ENCODE measurements around the gene VWCE. TPM values are rescaled to one million over a fixed set of nuclear protein-coding genes. Genes with fewer than 3 reads are reported as not detected.

Gene VWCE
- total RNA-seq, 1 donor from 2014 or later, result 5.1 TPM

DNA sequence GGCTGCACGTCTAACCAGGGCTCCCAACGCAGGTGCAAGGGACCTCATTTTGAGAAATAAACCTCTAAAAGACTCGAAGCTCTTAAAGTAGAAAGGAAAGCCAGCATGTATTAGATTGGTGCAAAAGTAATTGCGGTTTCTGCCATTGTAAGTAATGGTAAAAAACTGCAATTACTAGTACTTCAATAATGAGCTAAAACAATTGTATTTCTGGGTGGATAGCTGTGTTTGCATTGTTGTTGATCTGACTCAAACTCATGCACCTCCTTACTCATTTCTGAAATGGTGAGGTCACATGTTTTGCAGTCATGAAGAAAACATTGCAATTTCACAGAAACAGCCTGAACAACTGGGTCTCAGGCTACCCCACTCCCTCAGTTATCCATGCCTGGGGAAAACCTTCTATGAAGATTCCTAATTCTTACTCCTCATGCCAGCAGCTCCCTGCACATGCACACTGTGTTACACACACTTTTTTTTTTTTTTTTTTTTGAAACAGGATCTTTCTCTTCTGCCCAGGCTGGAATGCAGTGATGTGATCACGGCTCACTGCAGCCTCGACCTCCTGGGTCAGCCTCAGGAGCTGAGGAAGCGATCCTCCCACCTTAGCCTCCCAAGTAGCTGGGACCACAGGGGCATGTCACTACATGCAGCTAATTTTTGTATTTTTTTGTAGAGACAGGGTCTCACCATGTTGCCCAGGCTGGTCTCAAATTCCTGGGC is 24.6 kb downstream of the VWCE start:
- no peak overlapping the region for H3K9ac ChIP-seq
- peaks cover 2% of the 10 kb centered on the region for H3K27me3 Mint-ChIP-seq (ENCODE audit: insufficient read depth, low read depth)
- no peak overlapping the region for H3K4me2 ChIP-seq
- no peak for TF ChIP-seq EZH2 (IDR thresholded peaks at IDR 0.05)
- H3K9me3 ChIP-seq (ENCODE audit: low read depth), result no peaks in the 10 kb centered on the region
- no peaks in the 10 kb centered on the region for H3K4me1 ChIP-seq
- no peaks in the 10 kb centered on the region for H3K36me3 ChIP-seq
- no peaks in the 10 kb centered on the region for H3K27me3 ChIP-seq
- H3K79me2 ChIP-seq (ENCODE audit: low read depth), result no peaks in the 10 kb centered on the region
- H3K27ac ChIP-seq, result no peak overlapping the region
- H3K36me3 Mint-ChIP-seq, result no peaks in the 10 kb centered on the region
- no peak overlapping the region for H3K4me3 ChIP-seq
- no peak overlapping the region for H3K27ac Mint-ChIP-seq
- H4K20me1 ChIP-seq (ENCODE audit: low read depth), result no peaks in the 10 kb centered on the region
- no peaks in the 10 kb centered on the region for H3F3A ChIP-seq (ENCODE audit: low read depth)
- no peak for DNase-seq (ENCODE audit: low spot score)
- H3K4me1 Mint-ChIP-seq, result no peaks in the 10 kb centered on the region
- H3K4me3 Mint-ChIP-seq, result no peak overlapping the region
- no peaks in the 10 kb centered on the region for H3K9me3 Mint-ChIP-seq
- no peak overlapping the region for H2AFZ ChIP-seq (replicated peaks)

DNA sequence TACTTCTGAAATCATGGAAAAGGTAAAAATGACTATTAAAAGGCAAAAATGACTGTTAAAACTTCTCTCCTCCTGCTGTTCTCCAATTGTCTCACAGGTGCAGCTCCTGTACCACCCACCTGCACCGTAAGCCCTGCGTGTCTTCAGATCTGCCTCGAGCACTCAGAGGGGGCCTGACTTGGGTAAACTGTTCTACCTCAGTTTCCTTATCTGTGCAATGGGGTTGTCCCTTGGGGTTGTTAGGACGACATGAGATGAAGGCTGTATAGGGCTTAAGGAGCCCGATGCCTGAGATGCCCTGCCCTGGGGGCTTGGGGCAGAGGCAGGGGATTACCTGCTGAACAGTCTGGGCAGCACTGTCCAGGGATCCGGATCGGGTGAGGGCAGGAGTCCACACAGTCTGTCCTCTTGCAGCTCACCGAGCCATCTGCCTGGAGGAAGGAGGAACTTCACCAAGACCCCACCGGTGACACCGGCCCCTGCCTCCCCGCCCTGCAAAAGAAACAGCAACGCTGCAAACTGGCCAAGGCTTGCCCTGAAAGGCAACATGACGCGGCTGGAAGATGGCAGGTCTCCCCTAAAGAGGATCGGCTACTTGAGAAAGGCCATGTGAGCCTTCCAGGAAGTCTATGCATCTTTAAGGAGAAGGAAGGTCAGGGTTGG is 26.4 kb downstream of the VWCE start:
- H3K4me2 ChIP-seq, result no peak overlapping the region
- H3K9ac ChIP-seq, result no peak overlapping the region
- no peaks in the 10 kb centered on the region for H3K79me2 ChIP-seq (ENCODE audit: low read depth)
- H3K4me1 Mint-ChIP-seq, result no peaks in the 10 kb centered on the region
- H3K27me3 Mint-ChIP-seq (ENCODE audit: insufficient read depth, low read depth), result peaks cover 1% of the 10 kb centered on the region
- no peak overlapping the region for H3K4me3 Mint-ChIP-seq
- H3K27me3 ChIP-seq, result no peaks in the 10 kb centered on the region
- no peak overlapping the region for H3K27ac ChIP-seq
- TF ChIP-seq EZH2phosphoT487 (IDR thresholded peaks at IDR 0.05) (no peak), EZH2 (IDR thresholded peaks at IDR 0.05) (no peak)
- TF ChIP-seq, protein P1, sequence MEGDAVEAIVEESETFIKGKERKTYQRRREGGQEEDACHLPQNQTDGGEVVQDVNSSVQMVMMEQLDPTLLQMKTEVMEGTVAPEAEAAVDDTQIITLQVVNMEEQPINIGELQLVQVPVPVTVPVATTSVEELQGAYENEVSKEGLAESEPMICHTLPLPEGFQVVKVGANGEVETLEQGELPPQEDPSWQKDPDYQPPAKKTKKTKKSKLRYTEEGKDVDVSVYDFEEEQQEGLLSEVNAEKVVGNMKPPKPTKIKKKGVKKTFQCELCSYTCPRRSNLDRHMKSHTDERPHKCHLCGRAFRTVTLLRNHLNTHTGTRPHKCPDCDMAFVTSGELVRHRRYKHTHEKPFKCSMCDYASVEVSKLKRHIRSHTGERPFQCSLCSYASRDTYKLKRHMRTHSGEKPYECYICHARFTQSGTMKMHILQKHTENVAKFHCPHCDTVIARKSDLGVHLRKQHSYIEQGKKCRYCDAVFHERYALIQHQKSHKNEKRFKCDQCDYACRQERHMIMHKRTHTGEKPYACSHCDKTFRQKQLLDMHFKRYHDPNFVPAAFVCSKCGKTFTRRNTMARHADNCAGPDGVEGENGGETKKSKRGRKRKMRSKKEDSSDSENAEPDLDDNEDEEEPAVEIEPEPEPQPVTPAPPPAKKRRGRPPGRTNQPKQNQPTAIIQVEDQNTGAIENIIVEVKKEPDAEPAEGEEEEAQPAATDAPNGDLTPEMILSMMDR (IDR thresholded peaks at IDR 0.05), result no peak
- H3F3A ChIP-seq (ENCODE audit: low read depth), result no peaks in the 10 kb centered on the region
- H3K27ac Mint-ChIP-seq, result no peak overlapping the region
- H3K36me3 ChIP-seq, result no peaks in the 10 kb centered on the region
- H3K9me3 ChIP-seq (ENCODE audit: low read depth), result no peaks in the 10 kb centered on the region
- no peaks in the 10 kb centered on the region for H3K36me3 Mint-ChIP-seq
- DNase-seq (ENCODE audit: low spot score), result no peak
- no peaks in the 10 kb centered on the region for H3K4me1 ChIP-seq
- H2AFZ ChIP-seq (replicated peaks), result no peak overlapping the region
- no peaks in the 10 kb centered on the region for H4K20me1 ChIP-seq (ENCODE audit: low read depth)
- H3K9me3 Mint-ChIP-seq, result no peaks in the 10 kb centered on the region
- no peak overlapping the region for H3K4me3 ChIP-seq

DNA sequence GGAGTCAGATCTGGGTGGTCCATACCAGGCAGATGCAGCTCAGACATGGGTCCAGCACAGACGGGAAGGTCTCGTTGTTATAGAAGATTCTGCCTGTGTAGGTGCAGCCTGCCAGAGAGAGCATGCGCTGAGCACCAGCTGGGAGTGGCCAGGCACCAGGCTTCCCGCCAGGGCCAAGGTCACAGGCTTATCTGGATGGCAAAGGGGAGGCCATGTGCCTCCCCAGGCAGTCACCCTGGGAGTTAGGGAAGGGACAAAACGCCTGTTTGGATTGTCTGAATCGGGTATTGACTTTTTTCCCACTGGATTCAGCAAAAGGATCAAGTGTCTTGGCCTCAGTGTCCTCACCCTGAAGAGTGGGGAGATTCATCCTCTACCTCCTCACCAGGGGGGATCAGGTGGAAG is 27.7 kb downstream of the VWCE start:
- no peak overlapping the region for H3K9ac ChIP-seq
- H3K4me1 ChIP-seq, result no peaks in the 10 kb centered on the region
- Mint-ChIP-seq H3K36me3 (no peaks in the 10 kb centered on the region), H3K27me3 (ENCODE audit: insufficient read depth, low read depth) (no peaks in the 10 kb centered on the region), H3K4me1 (no peaks in the 10 kb centered on the region), H3K9me3 (no peaks in the 10 kb centered on the region), H3K27ac (no peak overlapping the region), H3K4me3 (no peak overlapping the region)
- no peak overlapping the region for H3K4me3 ChIP-seq
- no peak overlapping the region for H3K27ac ChIP-seq
- no peaks in the 10 kb centered on the region for H3K36me3 ChIP-seq
- H3F3A ChIP-seq (ENCODE audit: low read depth), result no peaks in the 10 kb centered on the region
- no peaks in the 10 kb centered on the region for H3K9me3 ChIP-seq (ENCODE audit: low read depth)
- H4K20me1 ChIP-seq (ENCODE audit: low read depth), result no peaks in the 10 kb centered on the region
- no peak for DNase-seq (ENCODE audit: low spot score)
- no peak overlapping the region for H2AFZ ChIP-seq (replicated peaks)
- TF ChIP-seq EZH2phosphoT487 (IDR thresholded peaks at IDR 0.05) (no peak), EZH2 (IDR thresholded peaks at IDR 0.05) (no peak)
- TF ChIP-seq, protein P1 (IDR thresholded peaks at IDR 0.05), result no peak
- no peaks in the 10 kb centered on the region for H3K79me2 ChIP-seq (ENCODE audit: low read depth)
- no peak overlapping the region for H3K4me2 ChIP-seq
- no peaks in the 10 kb centered on the region for H3K27me3 ChIP-seq

DNA sequence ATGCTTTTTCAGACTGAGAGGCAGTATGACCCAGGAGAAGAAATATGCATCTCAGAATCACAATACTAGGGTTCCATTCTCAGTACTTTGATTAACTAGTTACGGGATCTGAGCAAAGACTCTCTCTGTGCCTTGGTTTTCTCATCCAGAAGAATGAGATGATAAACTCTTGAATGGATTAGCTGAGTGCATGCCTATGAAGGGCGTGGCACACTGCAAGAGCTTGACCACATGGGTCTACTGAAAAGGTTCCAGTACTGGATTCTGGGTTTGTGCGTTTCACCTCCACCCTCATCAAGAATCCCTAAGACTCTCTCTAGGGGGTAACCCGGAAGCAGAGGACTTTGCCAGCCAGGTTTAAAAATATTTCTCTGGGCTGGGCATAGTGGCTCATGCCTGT is 28.5 kb downstream of the VWCE start:
- no peak for DNase-seq (ENCODE audit: low spot score)
- Mint-ChIP-seq H3K4me1 (no peaks in the 10 kb centered on the region), H3K27ac (no peak overlapping the region), H3K36me3 (no peaks in the 10 kb centered on the region), H3K4me3 (no peak overlapping the region), H3K9me3 (no peaks in the 10 kb centered on the region), H3K27me3 (ENCODE audit: insufficient read depth, low read depth) (no peaks in the 10 kb centered on the region)
- H3K9ac ChIP-seq, result no peak overlapping the region
- H3K4me3 ChIP-seq, result no peak overlapping the region
- no peaks in the 10 kb centered on the region for H3K4me1 ChIP-seq
- H2AFZ ChIP-seq (replicated peaks), result no peak overlapping the region
- no peak overlapping the region for H3K4me2 ChIP-seq
- H3K27me3 ChIP-seq, result no peaks in the 10 kb centered on the region
- H3K36me3 ChIP-seq, result no peaks in the 10 kb centered on the region
- no peaks in the 10 kb centered on the region for H4K20me1 ChIP-seq (ENCODE audit: low read depth)
- no peaks in the 10 kb centered on the region for H3F3A ChIP-seq (ENCODE audit: low read depth)
- no peaks in the 10 kb centered on the region for H3K79me2 ChIP-seq (ENCODE audit: low read depth)
- no peak overlapping the region for H3K27ac ChIP-seq
- TF ChIP-seq EZH2 (IDR thresholded peaks at IDR 0.05), result no peak
- TF ChIP-seq EZH2phosphoT487 (IDR thresholded peaks at IDR 0.05), result no peak
- TF ChIP-seq, protein P1 (IDR thresholded peaks at IDR 0.05), result no peak
- H3K9me3 ChIP-seq (ENCODE audit: low read depth), result no peaks in the 10 kb centered on the region
